Left lung (tissue), 10 donors: Measurements from ENCODE around the gene RNF31. TPM values are rescaled to one million over a fixed set of nuclear protein-coding genes. Genes with fewer than 3 reads are reported as not detected.

Source experiments
- ATAC-seq: fragments of 200-7000 bp; cut with Tn5 transposase; one replicate; pipeline ENCODE4 v1.9.1; 2020; ENCODE audit warnings: moderate library complexity
- DNase-seq, 4 donors: peaks; one replicate each; pipeline ENCODE4 v3.0.0-alpha.2; 2013 to 2020
- H3K27ac ChIP-seq, 2 donors: fragments of 200-600 bp; sonication (generic) in 1 of 2; one replicate each; pipeline versions ENCODE4 v1.5.0 to v1.8.0; 2020 to 2021
- H3K27me3 ChIP-seq, 2 donors: fragments of 200-600 bp; sonication (generic) in 1 of 2; one replicate each; pipeline versions ENCODE4 v1.5.0 to v1.8.0; 2020 to 2021
- H3K36me3 ChIP-seq, 2 donors: fragments of 200-600 bp; sonication (generic) in 1 of 2; one replicate each; pipeline versions ENCODE4 v1.5.0 to v1.8.0; 2020 to 2021
- H3K4me1 ChIP-seq, 2 donors: fragments of 200-600 bp; one replicate each; pipeline ENCODE4 v1.8.0; 2021
- H3K4me3 ChIP-seq, 2 donors: fragments of 200-600 bp; sonication (generic) in 1 of 2; one replicate each; pipeline versions ENCODE4 v1.5.0 to v1.8.0; 2020 to 2021; ENCODE audit warnings: mild to moderate bottlenecking in 1 of 2
- H3K9me3 ChIP-seq, 2 donors: fragments of 200-600 bp; sonication (generic) in 1 of 2; one replicate each; pipeline versions ENCODE4 v1.5.0 to v1.8.0; 2020 to 2021
- intact Hi-C, 2 donors: fragments of 100-400 bp; cut with DNase I; formaldehyde crosslinking; loops; one replicate each; pipeline versions ENCODE4 v1.11.2 to v1.14.2; 2022
- polyA plus RNA-seq, 6 donors: library from polyadenylated mRNA; unstranded; fragments of 120-200 nt; gene quantifications; one replicate each; pipeline ENCODE4 v1.2.1, GENCODE V29; 2013; ENCODE audit not compliant: insufficient read length in 6 of 6
- total RNA-seq, 2 donors: library from RNA; stranded (reverse); fragmentation: NEBNext Ultra II Directional; extraction: Animal tissue kit (Norgen Biotek cat#: 25700); gene quantifications; one replicate each; pipeline ENCODE4 v1.2.1, GENCODE V29; 2021
- TF ChIP-seq, protein P1 (sequence below), 2 donors: fragments of 200-600 bp; sonication (generic) in 1 of 2; IDR thresholded peaks; one replicate each; pipeline versions ENCODE4 v1.5.0 to v1.8.0; 2021; ENCODE audit warnings: antibody characterized with exemption in 2 of 2
- donor health status: DM: no; HTN: yes; CAD: no.
- donor health status: DM: no; HTN: no; CAD: no.

The RNF31 gene
- total and polyA plus RNA-seq, 8 donors = 42.4 to 69.9 (median 54.6) TPM

- Histone ChIP-seq H3K4me1 (peaks cover 0 to 6% of the 10 kb centered on the region in 2 donors), H3K9me3 (no peaks in the 10 kb centered on the region), H3K36me3 (no peaks in the 10 kb centered on the region), H3K27ac (no peak overlapping the region), H3K27me3 (no peaks in the 10 kb centered on the region), H3K4me3 (no peak overlapping the region)
- TF ChIP-seq, protein P1, sequence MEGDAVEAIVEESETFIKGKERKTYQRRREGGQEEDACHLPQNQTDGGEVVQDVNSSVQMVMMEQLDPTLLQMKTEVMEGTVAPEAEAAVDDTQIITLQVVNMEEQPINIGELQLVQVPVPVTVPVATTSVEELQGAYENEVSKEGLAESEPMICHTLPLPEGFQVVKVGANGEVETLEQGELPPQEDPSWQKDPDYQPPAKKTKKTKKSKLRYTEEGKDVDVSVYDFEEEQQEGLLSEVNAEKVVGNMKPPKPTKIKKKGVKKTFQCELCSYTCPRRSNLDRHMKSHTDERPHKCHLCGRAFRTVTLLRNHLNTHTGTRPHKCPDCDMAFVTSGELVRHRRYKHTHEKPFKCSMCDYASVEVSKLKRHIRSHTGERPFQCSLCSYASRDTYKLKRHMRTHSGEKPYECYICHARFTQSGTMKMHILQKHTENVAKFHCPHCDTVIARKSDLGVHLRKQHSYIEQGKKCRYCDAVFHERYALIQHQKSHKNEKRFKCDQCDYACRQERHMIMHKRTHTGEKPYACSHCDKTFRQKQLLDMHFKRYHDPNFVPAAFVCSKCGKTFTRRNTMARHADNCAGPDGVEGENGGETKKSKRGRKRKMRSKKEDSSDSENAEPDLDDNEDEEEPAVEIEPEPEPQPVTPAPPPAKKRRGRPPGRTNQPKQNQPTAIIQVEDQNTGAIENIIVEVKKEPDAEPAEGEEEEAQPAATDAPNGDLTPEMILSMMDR (IDR thresholded peaks at IDR 0.05) = no peak
- intact Hi-C loops = no loop called here
- no peak for ATAC-seq
- DNase-seq = peak in 2 of 4 donors; percentile 44 to 47
Observed at GRCh38 chr14:24130717-24131548, 16.4 kb upstream of the RNF31 start.

GRCh38 chr14:24131549-24131966 is 15.7 kb upstream of the RNF31 start:
- intact Hi-C loops = no loop called here
- DNase-seq (no peak), ATAC-seq (no peak)
- Histone ChIP-seq H3K4me1 (peaks cover 0 to 8% of the 10 kb centered on the region in 2 donors), H3K36me3 (no peaks in the 10 kb centered on the region), H3K4me3 (no peak overlapping the region), H3K27ac (no peak overlapping the region), H3K9me3 (no peaks in the 10 kb centered on the region), H3K27me3 (no peaks in the 10 kb centered on the region)
- TF ChIP-seq, protein P1 (IDR thresholded peaks at IDR 0.05) = no peak

GRCh38 chr14:24132061-24132685 is 15.1 kb upstream of the RNF31 start:
- Histone ChIP-seq H3K27ac (peak overlapping the region in 1 of 2 donors; percentile 13), H3K36me3 (no peaks in the 10 kb centered on the region), H3K9me3 (no peaks in the 10 kb centered on the region), H3K27me3 (no peaks in the 10 kb centered on the region), H3K4me3 (no peak overlapping the region), H3K4me1 (peaks cover 5 to 14% of the 10 kb centered on the region in 2 donors)
- DNase-seq (no peak), ATAC-seq (no peak)
- TF ChIP-seq, protein P1 (IDR thresholded peaks at IDR 0.05) = no peak
- intact Hi-C loops = no loop called here

GRCh38 chr14:24132976-24133375 is 14.3 kb upstream of the RNF31 start:
- intact Hi-C loops = no loop called here
- TF ChIP-seq, protein P1 (IDR thresholded peaks at IDR 0.05) = no peak
- Histone ChIP-seq H3K9me3 (no peaks in the 10 kb centered on the region), H3K4me1 (peaks cover 7 to 22% of the 10 kb centered on the region in 2 donors), H3K36me3 (peaks cover 0 to 8% of the 10 kb centered on the region in 2 donors), H3K27ac (no peak overlapping the region), H3K27me3 (no peaks in the 10 kb centered on the region), H3K4me3 (no peak overlapping the region)
- DNase-seq (no peak), ATAC-seq (no peak)

GRCh38 chr14:24133735-24134134 is 13.6 kb upstream of the RNF31 start:
- Histone ChIP-seq H3K27ac (no peak overlapping the region), H3K27me3 (no peaks in the 10 kb centered on the region), H3K36me3 (peaks cover 0 to 15% of the 10 kb centered on the region in 2 donors), H3K4me1 (peaks cover 7 to 30% of the 10 kb centered on the region in 2 donors), H3K4me3 (no peak overlapping the region), H3K9me3 (no peaks in the 10 kb centered on the region)
- ATAC-seq (no peak), DNase-seq (no peak)
- intact Hi-C loops = no loop called here
- TF ChIP-seq, protein P1 (IDR thresholded peaks at IDR 0.05) = no peak
